HepG2 (cell line): Measurements from ENCODE around the gene EDAR. TPM values are rescaled to one million over a fixed set of nuclear protein-coding genes. Genes with fewer than 3 reads are reported as not detected.

Source experiments
- FOXP1 ChIP-seq, 2 experiments: fragments of 450-650 bp in 1 of 2; IDR thresholded peaks; 2 replicates each; pipeline ENCODE4 v1.6.1; 2017 to 2018; ENCODE audit warnings: antibody characterized with exemption in 1 of 2
- HCFC1 ChIP-seq: fragments of 150-350 bp; IDR thresholded peaks from 2 replicates; pipeline ENCODE4 v1.6.1; 2014; ENCODE audit warnings: low read depth, low read length
- HMGXB4 ChIP-seq, 2 experiments: sonication (generic) in 1 of 2; formaldehyde crosslinking in 1 of 2; IDR thresholded peaks; 2 replicates each; pipeline versions ENCODE4 v1.4.0 to v1.6.1; 2018 to 2020; ENCODE audit warnings: missing genetic modification reagents in 2 of 2, borderline replicate concordance in 1 of 2, low read depth in 1 of 2, mild to moderate bottlenecking in 1 of 2, missing biosample characterization in 1 of 2
- HNF1B ChIP-seq: sonication (generic); formaldehyde crosslinking; IDR thresholded peaks from 2 replicates; pipeline ENCODE4 v1.5.1; 2020; ENCODE audit warnings: mild to moderate bottlenecking, moderate library complexity, missing genetic modification reagents
- LBX2 ChIP-seq: sonication (generic); formaldehyde crosslinking; IDR thresholded peaks from 2 replicates; pipeline ENCODE4 v1.5.0; 2020; ENCODE audit warnings: missing genetic modification reagents, mild to moderate bottlenecking, borderline replicate concordance
- NCOA2 ChIP-seq: sonication (generic); formaldehyde crosslinking; IDR thresholded peaks from 2 replicates; pipeline ENCODE4 v1.8.0; 2022; ENCODE audit warnings: inconsistent platforms
- RFXANK ChIP-seq: IDR thresholded peaks from 2 replicates; pipeline ENCODE4 v1.6.1; 2016
- ZEB1 ChIP-seq: IDR thresholded peaks from 2 replicates; pipeline ENCODE4 v1.6.1; 2012; ENCODE audit warnings: mild to moderate bottlenecking, low read depth, inconsistent platforms; ENCODE audit not compliant: insufficient replicate concordance
- ZNF143 ChIP-seq: sonication (generic); formaldehyde crosslinking; IDR thresholded peaks from 2 replicates; pipeline ENCODE4 v1.4.0; 2020; ENCODE audit warnings: missing genetic modification reagents
- ZNF276 ChIP-seq: sonication (generic); formaldehyde crosslinking; IDR thresholded peaks from 2 replicates; pipeline ENCODE4 v1.4.0; 2020; ENCODE audit warnings: mild to moderate bottlenecking, low read depth, missing genetic modification reagents
- ZNF44 ChIP-seq: sonication (generic); formaldehyde crosslinking; IDR thresholded peaks from 2 replicates; pipeline ENCODE4 v1.5.1; 2020; ENCODE audit warnings: mild to moderate bottlenecking, missing genetic modification reagents
- ZNF775 ChIP-seq: sonication (generic); formaldehyde crosslinking; IDR thresholded peaks from 2 replicates; pipeline ENCODE4 v1.4.0; 2020; ENCODE audit warnings: missing genetic modification reagents, mild to moderate bottlenecking, moderate library complexity, borderline replicate concordance
- ZXDC ChIP-seq: sonication (generic); formaldehyde crosslinking; IDR thresholded peaks from 2 replicates; pipeline ENCODE4 v1.5.0; 2020; ENCODE audit warnings: mild to moderate bottlenecking, missing genetic modification reagents
- polyA plus RNA-seq, 8 experiments: library from polyadenylated mRNA; depleted of rRNA in 3 of 8; stranded (reverse) in 7 of 8; unstranded in 1 of 8; fragments of >200 nt; fragmentation: Illumina TruSeq in 4 of 8; extraction: Trizol in 4 of 8; gene quantifications; 2 replicates each; pipeline versions ENCODE4 v1.2.1 to v1.2.3, GENCODE V29; 2011 to 2016; ENCODE audit warnings: low read depth in 4 of 8, missing spikeins in 1 of 8, mixed read lengths in 1 of 8; ENCODE audit not compliant: insufficient read depth in 1 of 8
- total RNA-seq, 5 experiments: library from RNA; depleted of rRNA; stranded (reverse); fragments of >200 nt; fragmentation: Illumina TruSeq; extraction: Trizol; gene quantifications; 2 replicates each; pipeline ENCODE4 v1.2.3, GENCODE V29; 2016; ENCODE audit warnings: low read depth in 1 of 5

Gene EDAR
- total and polyA plus RNA-seq, 2 of the 13 experiments (the other 11 are each of a cell fraction or from before 2014, with no cell fraction given): not detected

GRCh38 chr2:108998911-108999310 is 9.9 kb upstream of the EDAR start (continued):
- no peak for TF ChIP-seq ZEB1
- no peak for TF ChIP-seq HMGXB4 (CRISPR knock-in tag; IDR thresholded peaks at IDR 0.05; ENCODE audit: borderline replicate concordance in 1 of 2, low read depth in 1 of 2)
- no peak for TF ChIP-seq FOXP1 (IDR thresholded peaks at IDR 0.05)
- no peak for TF ChIP-seq FOXP1 (CRISPR knock-in tag; IDR thresholded peaks at IDR 0.05)
- no peak for TF ChIP-seq ZXDC (CRISPR knock-in tag)
- TF ChIP-seq ZNF775 (CRISPR knock-in tag): no peak
- TF ChIP-seq ZNF276 (CRISPR knock-in tag): no peak
- no peak for TF ChIP-seq ZNF44 (CRISPR knock-in tag)
- TF ChIP-seq ZNF143 (CRISPR knock-in tag): no peak
- TF ChIP-seq NCOA2 (CRISPR knock-in tag): no peak
- TF ChIP-seq HNF1B: no peak
- no peak for TF ChIP-seq HCFC1
- TF ChIP-seq LBX2 (CRISPR knock-in tag): no peak
- no peak for TF ChIP-seq RFXANK (CRISPR knock-in tag)
